Measurements from ENCODE around the gene SOX4. TPM values are rescaled to one million over a fixed set of nuclear protein-coding genes. Genes with fewer than 3 reads are reported as not detected.

SOX4 gene
- total RNA-seq, 4 donors from 2014 or later, result 4.1 to 6.5 (median 4.8) TPM

DNA sequence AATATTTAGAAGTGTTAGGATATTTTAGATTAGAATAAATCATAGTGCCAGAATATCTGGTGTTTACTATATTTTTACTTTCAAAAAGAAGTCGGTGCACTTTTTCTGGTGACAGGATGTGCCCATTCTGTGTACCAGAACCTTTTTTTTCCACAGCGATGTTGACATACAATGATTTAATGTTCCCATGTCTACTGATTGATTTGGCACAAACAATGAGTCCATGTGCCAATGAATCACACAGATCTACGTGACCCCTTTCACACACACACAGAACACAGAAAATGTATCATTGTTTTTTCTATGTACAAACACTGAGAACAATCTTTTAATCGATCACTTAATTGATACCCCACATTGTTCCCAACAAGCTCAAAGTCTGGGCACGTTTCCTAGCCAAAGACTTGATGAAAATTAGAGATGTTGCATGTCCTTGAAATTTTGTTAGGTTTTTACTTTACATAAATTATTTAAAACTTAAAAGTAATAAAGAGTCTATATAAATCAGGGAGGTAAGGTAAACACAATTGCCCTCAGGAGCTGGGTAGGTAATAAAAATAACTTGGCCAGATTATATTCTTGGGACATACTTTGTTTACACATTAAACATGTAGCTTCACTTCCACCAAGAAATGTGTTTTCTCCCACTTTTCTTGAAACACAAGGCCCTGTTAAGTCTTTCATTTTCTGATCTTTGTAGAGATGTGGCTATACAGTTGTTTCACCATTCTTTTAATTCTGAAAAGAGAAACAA, 36.4 kb upstream of the SOX4 start:
- H3K4me3 ChIP-seq, result no peak overlapping the region
- no peaks in the 10 kb centered on the region for H3K9me3 ChIP-seq
- no peaks in the 10 kb centered on the region for H3K27me3 ChIP-seq
- TF ChIP-seq EP300 (IDR thresholded peaks at IDR 0.05) (no peak), POLR2AphosphoS5 (IDR thresholded peaks at IDR 0.05) (no peak), POLR2A (IDR thresholded peaks at IDR 0.05; ENCODE audit: low read depth) (no peak)
- TF ChIP-seq, protein P1, sequence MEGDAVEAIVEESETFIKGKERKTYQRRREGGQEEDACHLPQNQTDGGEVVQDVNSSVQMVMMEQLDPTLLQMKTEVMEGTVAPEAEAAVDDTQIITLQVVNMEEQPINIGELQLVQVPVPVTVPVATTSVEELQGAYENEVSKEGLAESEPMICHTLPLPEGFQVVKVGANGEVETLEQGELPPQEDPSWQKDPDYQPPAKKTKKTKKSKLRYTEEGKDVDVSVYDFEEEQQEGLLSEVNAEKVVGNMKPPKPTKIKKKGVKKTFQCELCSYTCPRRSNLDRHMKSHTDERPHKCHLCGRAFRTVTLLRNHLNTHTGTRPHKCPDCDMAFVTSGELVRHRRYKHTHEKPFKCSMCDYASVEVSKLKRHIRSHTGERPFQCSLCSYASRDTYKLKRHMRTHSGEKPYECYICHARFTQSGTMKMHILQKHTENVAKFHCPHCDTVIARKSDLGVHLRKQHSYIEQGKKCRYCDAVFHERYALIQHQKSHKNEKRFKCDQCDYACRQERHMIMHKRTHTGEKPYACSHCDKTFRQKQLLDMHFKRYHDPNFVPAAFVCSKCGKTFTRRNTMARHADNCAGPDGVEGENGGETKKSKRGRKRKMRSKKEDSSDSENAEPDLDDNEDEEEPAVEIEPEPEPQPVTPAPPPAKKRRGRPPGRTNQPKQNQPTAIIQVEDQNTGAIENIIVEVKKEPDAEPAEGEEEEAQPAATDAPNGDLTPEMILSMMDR (IDR thresholded peaks at IDR 0.05), result no peak
- H3K36me3 ChIP-seq, result no peaks in the 10 kb centered on the region
- DNase-seq (ENCODE audit: extremely low spot score), result no peak
- intact Hi-C loops (cut with DNase I), result no loop called here
- no peaks in the 10 kb centered on the region for H3K4me1 ChIP-seq
- 78% methylated on average over 5 of the region's 5 CpGs for WGBS
- no peak overlapping the region for H3K27ac ChIP-seq (replicated peaks in 1 of 4)

DNA sequence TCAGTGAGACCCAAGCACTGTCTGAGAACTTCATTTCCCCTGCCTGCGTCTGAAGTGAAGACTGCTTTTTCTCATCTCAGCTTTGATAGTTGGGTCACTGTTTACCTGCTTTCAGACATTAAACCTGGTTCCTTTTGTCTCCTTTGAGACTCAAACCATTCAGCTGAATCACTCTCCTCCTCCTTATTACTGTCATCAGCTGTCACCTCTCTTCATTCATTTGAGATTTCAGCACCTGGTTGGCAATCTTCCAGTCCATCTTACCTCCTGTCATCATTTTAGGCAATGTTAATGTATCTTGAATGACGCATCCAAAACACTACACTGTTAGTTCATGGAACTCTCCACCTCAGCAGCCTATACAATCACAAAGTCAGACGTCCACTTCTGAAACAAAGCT, 34.3 kb upstream of the SOX4 start:
- Histone ChIP-seq H3K27ac (replicated peaks in 1 of 4) (no peak overlapping the region), H3K27me3 (no peaks in the 10 kb centered on the region), H3K9me3 (no peaks in the 10 kb centered on the region), H3K36me3 (no peaks in the 10 kb centered on the region), H3K4me1 (no peaks in the 10 kb centered on the region), H3K4me3 (no peak overlapping the region)
- no peak for DNase-seq (ENCODE audit: extremely low spot score)
- intact Hi-C loops (cut with DNase I), result no loop called here
- WGBS, result 84% methylated on average over 3 of the region's 3 CpGs
- TF ChIP-seq POLR2AphosphoS5 (IDR thresholded peaks at IDR 0.05) (no peak), EP300 (IDR thresholded peaks at IDR 0.05) (no peak), POLR2A (IDR thresholded peaks at IDR 0.05; ENCODE audit: low read depth) (no peak)
- TF ChIP-seq, protein P1 (IDR thresholded peaks at IDR 0.05), result no peak

DNA sequence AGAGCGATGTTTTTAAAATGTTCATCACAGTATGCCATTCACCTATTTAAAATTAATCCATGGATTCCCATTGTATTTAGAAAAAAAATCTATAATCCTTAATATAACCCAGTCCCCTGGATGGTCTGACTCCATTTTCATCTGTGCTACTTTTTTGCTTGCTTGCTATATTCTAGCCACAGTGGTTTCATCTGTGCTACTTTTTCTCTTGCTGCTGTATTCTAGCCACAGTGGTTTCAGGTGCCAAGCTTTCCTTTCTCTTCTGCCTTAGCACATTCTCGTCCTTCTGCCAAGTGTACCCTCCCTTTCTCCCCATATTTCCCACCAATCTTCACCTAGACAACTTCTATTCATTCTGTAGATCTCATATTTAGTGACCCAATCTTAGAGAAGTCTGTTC, 33.3 kb upstream of the SOX4 start:
- H3K4me1 ChIP-seq, result no peaks in the 10 kb centered on the region
- no peak for TF ChIP-seq POLR2AphosphoS5 (IDR thresholded peaks at IDR 0.05)
- TF ChIP-seq EP300 (IDR thresholded peaks at IDR 0.05), result no peak
- TF ChIP-seq, protein P1 (IDR thresholded peaks at IDR 0.05), result no peak
- no peak for TF ChIP-seq POLR2A (IDR thresholded peaks at IDR 0.05; ENCODE audit: low read depth)
- DNase-seq (ENCODE audit: extremely low spot score), result no peak
- no peaks in the 10 kb centered on the region for H3K9me3 ChIP-seq
- H3K4me3 ChIP-seq, result no peak overlapping the region
- no peaks in the 10 kb centered on the region for H3K36me3 ChIP-seq
- intact Hi-C loops (cut with DNase I), result no loop called here
- H3K27ac ChIP-seq (replicated peaks in 1 of 4), result no peak overlapping the region
- no peaks in the 10 kb centered on the region for H3K27me3 ChIP-seq
- WGBS, result 77% methylated on average over 2 of the region's 2 CpGs

DNA sequence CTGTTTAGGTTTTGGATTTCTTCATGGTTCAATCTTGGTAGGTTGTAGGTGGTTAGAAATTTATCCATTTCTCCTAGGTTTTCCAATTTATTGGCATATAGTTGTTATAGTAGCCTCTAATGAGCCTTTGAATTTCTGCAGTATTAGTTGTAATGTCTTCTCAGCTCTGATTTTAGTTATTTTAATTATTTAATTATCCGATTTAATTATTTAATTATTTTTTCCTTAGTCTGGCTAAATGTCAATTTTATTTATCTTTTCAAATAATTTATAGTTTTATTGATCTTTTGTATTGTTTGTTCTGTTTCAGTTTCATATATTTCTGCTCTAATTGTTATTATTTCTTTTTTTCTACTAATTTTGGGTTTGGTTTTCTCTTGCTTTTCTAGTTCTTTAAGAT, 28.1 kb upstream of the SOX4 start:
- H3K9me3 ChIP-seq, result no peaks in the 10 kb centered on the region
- no peaks in the 10 kb centered on the region for H3K4me1 ChIP-seq
- TF ChIP-seq POLR2A (IDR thresholded peaks at IDR 0.05; ENCODE audit: low read depth) (no peak), POLR2AphosphoS5 (IDR thresholded peaks at IDR 0.05) (no peak), EP300 (IDR thresholded peaks at IDR 0.05) (no peak)
- TF ChIP-seq, protein P1 (IDR thresholded peaks at IDR 0.05), result no peak
- no peak overlapping the region for H3K4me3 ChIP-seq
- no peaks in the 10 kb centered on the region for H3K27me3 ChIP-seq
- no peak overlapping the region for H3K27ac ChIP-seq (replicated peaks in 1 of 4)
- intact Hi-C loops (cut with DNase I), result no loop called here
- DNase-seq (ENCODE audit: extremely low spot score), result no peak
- no peaks in the 10 kb centered on the region for H3K36me3 ChIP-seq
- 85% methylated on average over 1 of the region's 1 CpG for WGBS

DNA sequence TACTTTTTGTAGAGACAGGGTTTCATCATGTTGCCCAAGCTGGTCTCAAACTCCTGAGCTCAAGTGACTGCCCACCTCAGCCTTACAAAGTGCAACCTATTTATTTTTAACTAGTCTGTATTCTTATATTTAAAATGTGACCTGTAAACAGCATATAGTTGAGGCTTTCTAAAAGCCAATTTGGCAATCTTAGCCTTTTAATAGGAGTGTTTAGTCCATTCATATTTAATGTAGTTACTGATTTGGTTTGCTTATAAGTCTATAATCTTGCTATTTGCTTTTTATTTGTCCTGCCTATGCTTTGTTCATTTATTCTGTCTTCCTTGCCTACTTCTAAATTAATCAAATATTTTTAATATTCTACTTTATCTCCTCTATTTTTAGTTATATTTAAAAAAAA, 15.0 kb upstream of the SOX4 start:
- no peak for TF ChIP-seq EP300 (IDR thresholded peaks at IDR 0.05)
- TF ChIP-seq, protein P1 (IDR thresholded peaks at IDR 0.05), result no peak
- no peak for TF ChIP-seq POLR2A (IDR thresholded peaks at IDR 0.05; ENCODE audit: low read depth)
- TF ChIP-seq POLR2AphosphoS5 (IDR thresholded peaks at IDR 0.05), result no peak
- DNase-seq (ENCODE audit: extremely low spot score), result no peak
- Histone ChIP-seq H3K4me3 (no peak overlapping the region), H3K27ac (replicated peaks in 1 of 4) (no peak overlapping the region), H3K36me3 (no peaks in the 10 kb centered on the region), H3K27me3 (no peaks in the 10 kb centered on the region), H3K9me3 (peaks cover 0 to 22% (median 16%) of the 10 kb centered on the region in 4 donors), H3K4me1 (no peaks in the 10 kb centered on the region)
- intact Hi-C loops (cut with DNase I), result no loop called here
